ENCODE data around the gene HLA-DPA1.
"Not testable (repeated sequence)": the region's sequence is repeated elsewhere in the genome, so short reads cannot be mapped to it uniquely, and the experiment has no call there.

HLA-DPA1 gene

GRCh38 chr6:33088258-33088930 is 14.9 kb upstream of the HLA-DPA1 start:
- DNase-seq = no peak

GRCh38 chr6:33085627-33086026 is 12.2 kb upstream of the HLA-DPA1 start:
- DNase-seq = no peak

- no peak for DNase-seq
Observed at GRCh38 chr6:33082702-33083101, 9.3 kb upstream of the HLA-DPA1 start.

- DNase-seq = no peak
Observed at GRCh38 chr6:33081098-33081824, 7.8 kb upstream of the HLA-DPA1 start.

GRCh38 chr6:33080127-33081089 is 7.0 kb upstream of the HLA-DPA1 start:
- DNase-seq = no peak

GRCh38 chr6:33079580-33079979 is 6.1 kb upstream of the HLA-DPA1 start:
- DNase-seq = no peak

GRCh38 chr6:33078919-33079521 is 5.6 kb upstream of the HLA-DPA1 start:
- DNase-seq = no peak

GRCh38 chr6:33078442-33078841 is 5.0 kb upstream of the HLA-DPA1 start:
- no peak for DNase-seq

GRCh38 chr6:33077908-33078307 is 4.5 kb upstream of the HLA-DPA1 start:
- DNase-seq = no peak

- no peak for DNase-seq
Observed at GRCh38 chr6:33076406-33076934, 3.0 kb upstream of the HLA-DPA1 start.

- no peak for DNase-seq
Observed at GRCh38 chr6:33075568-33076405, 2.3 kb upstream of the HLA-DPA1 start, which contains the start of gene HLA-DPB1. Gene HLA-DPB1, plus strand, starts transcription at chr6:33075990. Its CDS starts 52 bp downstream, at chr6:33076042.

- DNase-seq = no peak
Observed at GRCh38 chr6:33075208-33075567, 1.7 kb upstream of the HLA-DPA1 start.

GRCh38 chr6:33072508-33073100 is 845 bp downstream of the HLA-DPA1 start:
- no peak for DNase-seq

- DNase-seq = no peak
Observed at GRCh38 chr6:33071569-33071968, 1.9 kb downstream of the HLA-DPA1 start.

- DNase-seq = no peak
Observed at GRCh38 chr6:33070909-33071308, 2.5 kb downstream of the HLA-DPA1 start.

- no peak for DNase-seq
Observed at GRCh38 chr6:33069021-33069738, 4.3 kb downstream of the HLA-DPA1 start.

GRCh38 chr6:33066917-33067521 is 6.4 kb downstream of the HLA-DPA1 start:
- DNase-seq = no peak

- DNase-seq = no peak
Observed at GRCh38 chr6:33065312-33065711, 8.1 kb downstream of the HLA-DPA1 start.

GRCh38 chr6:33064723-33065122 is 8.7 kb downstream of the HLA-DPA1 start:
- no peak for DNase-seq

- DNase-seq = not testable (repeated sequence)
Observed at GRCh38 chr6:33063435-33063834, 10.0 kb downstream of the HLA-DPA1 start.

Measured in NCI-H446 (cell line).